ENCODE results near the gene GDF7. TPM values are rescaled to one million over a fixed set of nuclear protein-coding genes. Genes with fewer than 3 reads are reported as not detected.

GDF7 gene
- total and polyA plus RNA-seq, 12 donors = 0.10 to 1.2 (median 0.58) TPM

DNA sequence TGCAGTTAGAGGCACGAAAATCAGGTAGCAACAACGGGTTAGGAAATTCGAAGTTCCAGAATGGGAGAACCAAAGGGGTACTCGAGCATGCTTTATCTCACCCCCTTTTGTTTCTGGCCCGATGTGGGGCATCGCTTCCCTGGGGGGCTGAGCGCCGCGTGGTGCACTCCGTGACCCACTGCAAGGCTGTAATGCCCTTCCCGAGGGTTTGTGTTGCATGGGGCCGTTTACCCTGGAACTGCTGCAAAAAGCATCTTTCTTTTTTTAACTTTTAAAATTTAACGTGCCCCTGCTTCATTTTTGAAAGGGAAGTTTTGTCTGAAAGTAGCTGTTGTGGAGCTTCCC is 4.8 kb downstream of the GDF7 start:
- peaks cover 0 to 49% (median 27%) of the 10 kb centered on the region in 9 donors for H3K4me1 ChIP-seq
- no peak overlapping the region for H3K27ac ChIP-seq
- ATAC-seq (no peak), DNase-seq (no peak)
- intact Hi-C loops (cut with DNase I) = no loop called here
- H3K27me3 ChIP-seq = peaks cover 24 to 80% (median 74%) of the 10 kb centered on the region in 7 donors
- H3K36me3 ChIP-seq = no peaks in the 10 kb centered on the region
- no peaks in the 10 kb centered on the region for H3K9me3 ChIP-seq
- TF ChIP-seq, protein P1, sequence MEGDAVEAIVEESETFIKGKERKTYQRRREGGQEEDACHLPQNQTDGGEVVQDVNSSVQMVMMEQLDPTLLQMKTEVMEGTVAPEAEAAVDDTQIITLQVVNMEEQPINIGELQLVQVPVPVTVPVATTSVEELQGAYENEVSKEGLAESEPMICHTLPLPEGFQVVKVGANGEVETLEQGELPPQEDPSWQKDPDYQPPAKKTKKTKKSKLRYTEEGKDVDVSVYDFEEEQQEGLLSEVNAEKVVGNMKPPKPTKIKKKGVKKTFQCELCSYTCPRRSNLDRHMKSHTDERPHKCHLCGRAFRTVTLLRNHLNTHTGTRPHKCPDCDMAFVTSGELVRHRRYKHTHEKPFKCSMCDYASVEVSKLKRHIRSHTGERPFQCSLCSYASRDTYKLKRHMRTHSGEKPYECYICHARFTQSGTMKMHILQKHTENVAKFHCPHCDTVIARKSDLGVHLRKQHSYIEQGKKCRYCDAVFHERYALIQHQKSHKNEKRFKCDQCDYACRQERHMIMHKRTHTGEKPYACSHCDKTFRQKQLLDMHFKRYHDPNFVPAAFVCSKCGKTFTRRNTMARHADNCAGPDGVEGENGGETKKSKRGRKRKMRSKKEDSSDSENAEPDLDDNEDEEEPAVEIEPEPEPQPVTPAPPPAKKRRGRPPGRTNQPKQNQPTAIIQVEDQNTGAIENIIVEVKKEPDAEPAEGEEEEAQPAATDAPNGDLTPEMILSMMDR (IDR thresholded peaks at IDR 0.05) = no peak
- WGBS, 2 donors = 19 to 27% methylated on average over 13 of the region's 13 CpGs
- no peak overlapping the region for H3K4me3 ChIP-seq

DNA sequence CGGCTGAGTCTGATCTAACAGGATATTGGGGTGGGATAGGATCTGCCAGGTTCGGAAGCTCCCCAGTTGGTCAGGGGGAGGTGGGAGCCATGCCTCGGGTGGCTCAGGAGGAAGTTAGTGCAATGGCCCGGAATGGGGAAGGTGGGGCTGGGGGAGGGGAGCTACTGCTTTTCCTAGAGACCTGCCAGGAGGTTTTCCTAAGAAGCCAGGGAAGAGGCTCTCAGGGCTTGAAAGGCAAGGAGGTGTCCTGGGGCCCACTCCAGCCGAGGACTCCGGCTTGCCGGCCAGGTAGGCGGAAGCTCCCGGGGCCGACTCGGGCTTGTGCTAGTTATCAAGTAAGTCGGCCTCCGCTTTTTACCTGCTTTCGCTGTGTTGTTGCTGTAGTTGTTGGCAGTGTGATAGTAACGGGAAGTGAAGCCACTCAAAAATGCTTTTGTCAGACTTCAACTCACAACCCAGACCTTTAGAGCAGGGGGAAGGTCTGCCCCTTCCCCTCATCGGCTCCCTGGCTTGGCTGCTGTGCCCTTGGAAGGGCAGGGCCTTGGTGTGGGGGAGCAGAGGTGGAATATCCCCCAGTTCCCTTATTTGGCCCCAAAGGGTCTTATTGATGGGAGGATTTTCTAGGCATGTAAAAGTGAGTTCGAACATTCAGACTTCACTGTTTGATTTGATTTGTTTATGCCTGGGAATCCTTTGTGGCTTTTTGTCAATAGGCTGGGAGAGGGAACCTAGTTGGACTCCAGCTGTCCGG is 5.4 kb downstream of the GDF7 start:
- no peak overlapping the region for H3K4me3 ChIP-seq
- DNase-seq (no peak), ATAC-seq (no peak)
- no peak overlapping the region for H3K27ac ChIP-seq
- H3K36me3 ChIP-seq = no peaks in the 10 kb centered on the region
- peaks cover 0 to 53% (median 25%) of the 10 kb centered on the region in 9 donors for H3K4me1 ChIP-seq
- 35 to 40% methylated on average over 18 of the region's 18 CpGs for WGBS, 2 donors
- intact Hi-C loops (cut with DNase I) = no loop called here
- H3K9me3 ChIP-seq = no peaks in the 10 kb centered on the region
- peaks cover 24 to 76% (median 70%) of the 10 kb centered on the region in 7 donors for H3K27me3 ChIP-seq
- TF ChIP-seq, protein P1 (IDR thresholded peaks at IDR 0.05) = no peak

DNA sequence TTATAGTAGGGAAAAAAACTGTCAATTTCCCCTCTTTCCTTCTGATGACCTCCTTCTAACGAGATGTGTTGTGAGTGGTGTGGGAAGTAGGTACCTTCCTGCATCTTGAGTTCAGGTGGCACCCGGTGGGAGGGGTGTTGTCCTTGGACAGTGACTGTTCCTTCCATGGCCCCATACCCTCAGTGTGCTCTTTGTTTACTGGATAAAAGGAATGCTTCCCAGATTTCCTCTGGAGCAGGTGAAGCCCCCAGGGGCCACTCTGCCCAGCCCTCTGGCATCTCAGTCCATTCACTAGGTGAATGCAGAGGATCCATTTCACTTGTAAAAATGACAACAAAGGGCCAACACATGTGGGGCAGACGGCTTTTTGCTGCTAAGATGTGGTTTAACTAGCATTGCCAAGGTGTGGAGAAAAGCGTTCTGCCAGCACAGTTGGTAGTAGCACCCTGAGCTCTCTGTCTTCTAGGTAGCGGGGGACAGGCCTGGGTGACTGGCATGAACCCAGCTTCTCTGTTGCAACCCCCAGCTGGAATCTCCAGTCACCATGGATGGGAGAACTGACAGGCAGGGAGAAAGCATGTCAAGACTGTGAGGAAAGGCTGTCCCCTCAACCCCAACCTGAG is 6.9 kb downstream of the GDF7 start:
- WGBS, 2 donors = 76 to 85% methylated on average over 5 of the region's 5 CpGs
- H3K4me1 ChIP-seq = peaks cover 0 to 53% (median 23%) of the 10 kb centered on the region in 9 donors
- TF ChIP-seq, protein P1 (IDR thresholded peaks at IDR 0.05) = no peak
- no peak overlapping the region for H3K4me3 ChIP-seq
- ATAC-seq (no peak), DNase-seq (no peak)
- H3K9me3 ChIP-seq = no peaks in the 10 kb centered on the region
- peaks cover 17 to 62% (median 56%) of the 10 kb centered on the region in 7 donors for H3K27me3 ChIP-seq
- peak overlapping the region in 4 of 10 donors; percentile 56 to 73 (median 62) for H3K27ac ChIP-seq
- H3K36me3 ChIP-seq = peaks cover 0 to 3% (median 0%) of the 10 kb centered on the region in 9 donors
- intact Hi-C loops (cut with DNase I) = no loop called here

DNA sequence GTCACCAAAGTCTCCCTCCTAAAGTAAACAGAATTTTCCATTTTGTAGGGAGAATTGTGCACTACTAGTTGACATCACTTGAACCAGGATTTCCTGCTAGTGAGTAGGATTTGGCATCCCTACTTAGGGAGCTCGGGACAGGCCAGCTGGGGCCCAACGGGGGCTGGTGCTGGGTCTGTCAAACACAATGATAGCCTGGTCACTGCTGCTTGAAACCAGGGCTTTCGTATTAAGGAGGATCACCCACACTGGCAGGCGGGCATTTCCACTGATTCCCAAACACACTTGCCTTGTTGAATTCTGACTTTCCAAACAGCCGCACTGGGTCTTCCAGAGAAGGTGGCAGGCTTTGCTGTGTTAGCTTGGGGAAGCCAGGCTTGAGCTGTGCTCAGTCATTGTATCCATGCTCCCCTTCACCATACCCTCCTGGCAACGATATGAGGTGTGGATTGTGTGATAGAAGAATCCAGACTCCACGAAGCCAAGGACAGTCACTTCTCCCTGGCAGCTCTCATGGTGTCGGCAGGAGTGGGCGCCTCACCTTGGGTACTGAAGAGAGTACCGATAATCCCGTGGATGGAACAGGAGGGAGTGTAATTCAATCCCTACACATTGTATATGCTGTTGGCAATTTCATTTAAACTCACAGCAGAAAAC is 7.5 kb downstream of the GDF7 start:
- Histone ChIP-seq H3K27me3 (peaks cover 17 to 55% (median 49%) of the 10 kb centered on the region in 7 donors), H3K9me3 (no peaks in the 10 kb centered on the region), H3K4me1 (peaks cover 0 to 51% (median 23%) of the 10 kb centered on the region in 9 donors), H3K4me3 (no peak overlapping the region), H3K27ac (peak overlapping the region in 8 of 10 donors; percentile 31 to 73 (median 58)), H3K36me3 (peaks cover 0 to 3% (median 0%) of the 10 kb centered on the region in 9 donors)
- ATAC-seq = peak in 1 of 8 donors; percentile 7
- DNase-seq = no peak
- intact Hi-C loops (cut with DNase I) = no loop called here
- WGBS, 2 donors = 64 to 65% methylated on average over 11 of the region's 11 CpGs
- TF ChIP-seq, protein P1 (IDR thresholded peaks at IDR 0.05) = no peak
